Measurements from ENCODE around the gene ATF7IP2.
"Not testable (repeated sequence)": the region's sequence is repeated elsewhere in the genome, so short reads cannot be mapped to it uniquely, and the experiment has no call there.

ATF7IP2 gene

DNA sequence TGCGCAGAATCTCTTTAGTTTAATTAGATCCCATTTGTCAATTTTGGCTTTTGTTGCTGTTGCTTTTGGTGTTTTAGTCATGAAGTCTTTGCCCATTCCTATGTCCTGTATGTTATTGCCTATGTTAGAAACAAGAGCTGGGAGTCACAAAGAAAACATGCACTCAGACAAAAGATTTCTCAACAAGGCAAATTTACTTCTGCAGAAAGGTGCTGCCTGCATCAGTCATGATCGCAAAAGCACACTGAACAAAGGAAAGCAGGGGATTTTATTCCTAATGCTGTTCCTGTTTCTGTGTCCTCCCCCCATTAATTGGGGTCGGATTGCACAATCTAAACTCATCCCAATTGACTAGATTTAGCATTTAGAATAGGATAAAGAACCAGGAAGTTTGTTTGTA lies 55.9 kb downstream of the ATF7IP2 start:
- no peak for DNase-seq (ENCODE audit: insufficient read length, low spot score)
- no peak for FAIRE-seq

GRCh38 chr16:10447289-10447688 lies 61.4 kb downstream of the ATF7IP2 start:
- FAIRE-seq (no peak), DNase-seq (ENCODE audit: insufficient read length, low spot score) (no peak)

DNA sequence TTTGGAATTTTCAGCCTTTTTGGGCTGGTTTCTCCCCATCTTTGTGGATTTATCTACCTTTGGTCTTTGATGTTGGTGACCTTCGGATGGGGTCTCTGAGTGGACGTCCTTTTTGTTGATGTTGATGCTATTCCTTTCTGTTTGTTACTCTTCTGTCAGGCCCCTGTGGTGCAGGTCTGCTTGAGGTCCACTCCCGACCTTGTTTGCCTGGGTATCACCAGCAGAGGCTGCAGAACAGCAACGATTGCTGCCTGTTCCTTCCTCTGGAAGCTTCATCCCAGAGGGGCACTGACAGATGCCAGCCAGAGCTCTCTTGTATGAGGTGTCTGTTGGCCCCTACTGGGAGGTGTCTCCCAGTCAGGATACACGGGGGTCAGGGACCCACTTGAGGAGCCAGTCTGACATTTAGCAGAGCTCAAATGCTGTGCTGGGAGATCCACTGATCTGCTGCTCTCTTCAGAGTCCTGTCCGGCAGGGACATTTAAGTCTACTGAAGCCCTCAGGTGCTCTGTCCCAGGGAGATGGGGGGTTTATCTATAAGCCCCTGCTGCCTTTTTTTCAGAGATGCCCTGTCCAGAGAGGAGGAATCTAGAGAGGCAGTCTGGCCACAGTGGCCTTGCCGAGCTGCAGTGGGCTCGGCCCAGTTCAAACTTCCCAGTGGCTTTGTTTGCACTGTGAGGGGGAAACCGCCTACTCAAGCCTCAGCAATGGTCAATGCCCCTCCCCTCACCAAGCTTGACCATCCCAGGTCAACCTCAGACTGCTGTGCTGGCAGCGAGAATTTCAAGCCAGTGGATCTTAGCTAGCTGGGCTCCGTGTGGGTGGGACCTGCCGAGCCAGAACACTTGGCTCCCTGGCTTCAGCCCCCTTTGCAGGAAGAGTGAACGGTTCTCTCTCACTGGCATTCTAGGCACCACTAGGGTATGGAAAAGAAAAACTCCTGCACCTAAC lies 66.6 kb downstream of the ATF7IP2 start:
- FAIRE-seq; DNase-seq (ENCODE audit: insufficient read length, low spot score): not testable (repeated sequence)

- DNase-seq (ENCODE audit: insufficient read length, low spot score) (no peak), FAIRE-seq (no peak)
Observed at GRCh38 chr16:10453159-10453510, 67.3 kb downstream of the ATF7IP2 start.

- no peak for DNase-seq (ENCODE audit: insufficient read length, low spot score)
- no peak for FAIRE-seq
Observed at GRCh38 chr16:10465821-10466220, 80.0 kb downstream of the ATF7IP2 start.

DNA sequence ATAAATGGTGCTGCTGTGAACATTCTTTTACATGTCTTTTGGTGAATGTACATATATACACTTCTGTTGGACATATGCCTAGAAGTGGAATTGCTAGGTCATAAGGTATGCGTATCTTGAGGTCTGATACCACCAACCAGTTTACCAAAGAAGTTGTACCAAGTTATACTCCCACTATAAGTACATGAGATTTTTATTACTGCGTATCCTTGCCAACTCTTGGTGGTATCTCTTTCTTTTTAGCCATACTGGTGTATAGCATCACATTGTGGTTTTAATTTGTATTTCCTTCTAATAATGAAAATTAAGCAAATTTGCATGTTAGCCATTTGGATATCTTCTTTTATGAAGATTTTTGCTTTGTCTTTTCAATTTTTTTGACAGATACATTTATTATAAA lies 80.5 kb downstream of the ATF7IP2 start:
- no peak for FAIRE-seq
- DNase-seq (ENCODE audit: insufficient read length, low spot score) = no peak

DNA sequence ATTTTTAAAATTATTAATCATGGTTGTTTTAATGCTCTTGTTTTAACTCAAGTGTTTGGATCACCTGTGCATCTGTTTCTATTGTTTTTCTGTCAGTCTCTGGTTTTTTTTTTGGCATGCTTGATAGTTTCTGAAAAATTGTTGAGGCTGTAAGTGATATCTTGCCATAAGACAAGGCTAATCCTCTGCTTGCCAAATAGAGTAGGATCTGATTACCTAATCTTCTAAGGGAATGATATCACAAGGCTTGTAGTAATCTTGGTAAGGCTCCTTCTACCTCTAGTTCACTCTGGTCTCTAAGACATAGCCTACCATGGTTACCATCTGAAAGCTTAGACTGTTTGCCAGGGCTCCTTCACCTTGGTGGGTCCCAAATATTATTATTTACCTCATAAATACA lies 81.0 kb downstream of the ATF7IP2 start:
- no peak for FAIRE-seq
- no peak for DNase-seq (ENCODE audit: insufficient read length, low spot score)

DNA sequence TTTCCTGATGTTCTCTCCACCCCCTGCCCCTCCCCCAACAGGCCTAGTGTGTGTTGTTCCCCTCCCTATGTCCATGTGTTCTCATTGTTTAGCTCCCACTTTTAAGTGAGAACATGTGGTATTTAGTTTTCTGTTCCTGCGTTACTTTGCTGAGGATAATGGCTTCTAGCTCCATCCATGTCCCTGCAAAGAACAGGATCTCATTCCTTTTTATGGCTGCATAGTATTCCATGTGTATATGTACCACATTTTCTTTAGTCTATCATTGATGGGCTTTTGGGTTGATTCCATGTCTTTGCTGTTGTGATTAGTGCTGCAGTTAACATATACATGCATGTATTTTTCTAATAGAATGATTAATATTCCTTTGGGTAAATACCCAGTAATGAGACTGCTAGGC lies 90.8 kb downstream of the ATF7IP2 start:
- not testable (repeated sequence) for DNase-seq (ENCODE audit: insufficient read length, low spot score); FAIRE-seq

DNA sequence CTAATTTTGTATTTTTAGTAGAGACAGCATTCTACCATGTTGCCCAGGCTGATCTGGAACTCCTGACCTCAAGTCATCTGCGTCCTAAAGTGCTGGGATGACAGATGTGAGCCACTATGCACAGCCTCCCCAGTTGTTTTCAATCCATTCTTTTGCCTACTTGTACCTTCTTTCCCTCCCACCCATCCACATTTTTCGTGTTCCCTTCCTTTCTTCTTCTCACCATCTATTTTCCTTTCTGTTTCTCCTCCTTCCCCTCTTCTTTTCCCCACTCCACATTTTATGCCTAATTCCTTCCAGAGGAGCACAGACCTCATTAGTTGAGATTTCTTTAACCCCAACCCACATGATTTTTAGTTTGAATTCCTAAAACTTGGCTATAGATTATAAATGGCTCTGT lies 94.3 kb downstream of the ATF7IP2 start:
- FAIRE-seq = no peak

GRCh38 chr16:10485159-10485558 lies 99.3 kb downstream of the ATF7IP2 start:
- FAIRE-seq (no peak), DNase-seq (ENCODE audit: insufficient read length, low spot score) (no peak)

More for the DNA sequence above, 94.3 kb downstream of the ATF7IP2 start:
- no peak for DNase-seq (ENCODE audit: insufficient read length, low spot score)

- FAIRE-seq (no peak), DNase-seq (ENCODE audit: insufficient read length, low spot score) (no peak)
Observed at GRCh38 chr16:10485698-10486382, 100.0 kb downstream of the ATF7IP2 start.

GRCh38 chr16:10490141-10490540 lies 104.3 kb downstream of the ATF7IP2 start:
- FAIRE-seq = no peak
- no peak for DNase-seq (ENCODE audit: insufficient read length, low spot score)

GRCh38 chr16:10493276-10493675 lies 107.4 kb downstream of the ATF7IP2 start:
- no peak for FAIRE-seq

DNA sequence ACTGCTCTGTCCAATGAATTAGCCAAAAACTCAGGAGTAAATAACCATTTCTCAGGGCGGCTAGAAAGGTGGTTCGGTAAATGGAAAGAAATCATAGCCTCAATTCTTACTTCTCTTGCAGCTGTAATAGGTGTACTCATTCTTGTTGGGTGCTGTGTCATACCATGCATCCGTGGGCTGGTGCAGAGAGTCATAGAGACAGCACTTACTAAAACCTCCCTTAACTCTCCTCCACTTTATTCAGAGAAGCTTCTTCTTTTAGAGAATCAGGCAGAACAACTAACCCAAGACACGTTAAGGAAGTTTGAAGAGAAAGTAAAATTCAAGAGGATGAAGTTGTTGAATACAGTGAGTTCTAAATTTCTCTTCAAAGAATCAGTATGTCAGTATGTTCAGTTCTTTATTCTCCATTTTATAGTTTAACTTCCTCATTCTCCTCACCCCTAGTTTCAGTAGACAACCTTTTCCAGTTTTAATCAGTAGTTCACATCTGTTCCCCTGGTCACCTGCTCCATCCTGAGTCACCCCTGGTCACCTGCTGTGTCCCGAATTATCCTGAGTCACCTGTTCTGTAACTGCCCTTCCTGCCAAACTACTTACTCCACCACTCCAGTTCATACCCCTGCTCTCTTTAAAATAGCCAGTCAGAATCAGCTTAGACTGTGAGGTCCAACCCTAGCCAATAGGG lies 108.6 kb downstream of the ATF7IP2 start:
- no peak for FAIRE-seq
- DNase-seq (ENCODE audit: insufficient read length, low spot score) = no peak

More at GRCh38 chr16:10493276-10493675, 107.4 kb downstream of the ATF7IP2 start:
- no peak for DNase-seq (ENCODE audit: insufficient read length, low spot score)

DNA sequence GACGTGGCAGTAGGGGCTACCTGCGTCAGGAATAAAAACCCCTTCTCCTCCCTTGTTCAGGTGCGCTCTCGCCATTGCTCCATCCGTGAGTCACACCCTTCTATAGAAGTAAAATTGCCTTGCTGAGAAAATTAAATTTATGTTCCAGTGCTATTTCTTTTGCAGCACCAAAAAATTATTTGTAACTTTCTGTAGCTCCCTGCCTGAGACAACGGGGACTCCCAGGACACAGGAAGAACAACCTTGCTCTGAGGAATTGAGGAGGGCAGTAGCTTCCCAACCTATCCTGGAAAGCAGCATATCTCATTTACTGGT lies 109.1 kb downstream of the ATF7IP2 start:
- FAIRE-seq (no peak), DNase-seq (ENCODE audit: insufficient read length, low spot score) (no peak)

DNA sequence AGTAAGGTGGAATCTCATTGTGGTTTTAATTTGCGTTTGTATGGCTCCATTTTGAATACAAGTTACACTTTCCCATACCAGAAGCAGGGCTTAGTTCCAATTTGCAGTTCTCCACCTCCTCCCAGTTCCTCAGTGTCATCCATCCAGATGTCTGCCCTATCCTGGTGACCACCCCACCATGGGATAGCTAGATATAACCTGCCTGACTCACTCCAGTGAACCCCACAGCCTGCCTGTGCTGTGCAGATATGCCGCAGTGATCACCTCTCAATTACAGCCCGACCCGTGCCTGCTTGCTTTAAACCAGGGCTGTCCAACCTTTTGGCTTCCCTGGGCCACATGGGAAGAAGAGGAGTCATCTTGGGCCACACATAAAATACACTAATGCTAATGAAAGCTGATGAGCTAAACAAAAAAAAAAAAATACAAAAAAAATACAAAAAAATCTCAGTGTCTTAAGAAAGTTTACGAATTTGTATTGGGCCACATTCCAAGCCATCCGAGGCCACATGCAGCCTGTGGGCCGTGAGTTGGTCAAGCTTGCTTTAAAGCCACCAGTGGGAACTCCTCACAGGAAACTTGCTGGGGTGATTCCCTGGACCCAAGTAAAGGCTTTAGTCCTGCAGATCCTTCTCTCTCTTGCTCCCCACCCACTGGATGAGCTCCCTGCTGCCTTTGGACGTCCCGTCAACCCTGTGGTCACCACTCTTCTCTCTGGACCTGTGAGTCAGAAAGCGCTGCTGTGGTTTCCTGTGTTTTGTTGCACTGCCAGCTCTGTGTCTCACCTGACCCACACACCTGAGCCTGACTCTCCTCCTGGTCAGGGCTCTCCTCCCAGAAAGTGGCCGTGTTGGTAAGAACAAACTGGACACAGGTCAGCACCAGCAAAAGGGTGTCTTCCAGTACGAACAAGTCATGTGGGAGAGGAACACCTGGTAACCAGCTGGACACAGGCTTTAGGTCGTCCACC lies 111.6 kb downstream of the ATF7IP2 start:
- DNase-seq (ENCODE audit: insufficient read length, low spot score) = no peak
- no peak for FAIRE-seq

GRCh38 chr16:10500582-10500981 lies 114.7 kb downstream of the ATF7IP2 start:
- no peak for FAIRE-seq
- no peak for DNase-seq (ENCODE audit: insufficient read length, low spot score)

DNA sequence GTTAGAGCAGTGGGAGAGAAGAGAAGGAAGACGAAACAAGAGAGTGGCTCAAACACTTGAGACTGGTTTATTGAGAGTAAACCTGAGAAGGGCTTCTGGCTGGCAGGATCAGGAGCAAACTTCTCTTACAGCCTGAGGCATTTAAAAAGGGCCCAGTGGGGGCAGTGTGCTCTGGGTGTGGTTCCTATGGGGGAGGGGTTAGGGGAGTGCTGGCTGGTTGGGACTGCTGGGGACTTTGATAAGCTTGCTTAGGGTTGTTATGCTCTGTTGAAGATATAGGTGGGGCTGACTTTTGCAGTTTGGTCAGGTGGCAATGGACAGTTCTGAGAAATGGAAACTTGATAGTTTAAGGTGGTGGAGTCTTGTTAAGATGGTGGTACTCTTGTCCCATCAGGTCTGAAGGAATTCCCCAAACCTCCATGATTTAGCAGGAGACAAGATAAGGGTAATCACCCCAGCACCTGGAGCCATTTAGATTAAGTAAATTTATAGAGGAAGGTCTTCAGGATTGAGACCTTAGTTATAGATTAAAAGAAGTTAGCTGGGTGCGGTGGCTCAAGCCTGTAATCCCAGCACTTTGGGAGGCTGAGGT lies 115.3 kb downstream of the ATF7IP2 start:
- FAIRE-seq (no peak), DNase-seq (ENCODE audit: insufficient read length, low spot score) (no peak)

GRCh38 chr16:10502776-10503175 lies 116.9 kb downstream of the ATF7IP2 start:
- DNase-seq (ENCODE audit: insufficient read length, low spot score) = no peak
- FAIRE-seq = no peak

GRCh38 chr16:10504404-10504885 lies 118.6 kb downstream of the ATF7IP2 start:
- FAIRE-seq = no peak

More at GRCh38 chr16:10504404-10504885, 118.6 kb downstream of the ATF7IP2 start:
- no peak for DNase-seq (ENCODE audit: insufficient read length, low spot score)
